SU-DHL-6 (cell line): Measurements from ENCODE around the gene S100A9.

Source experiments
- CTCF ChIP-seq: fragments of 200-600 bp; sonication (generic); IDR thresholded peaks from one replicate; pipeline ENCODE4 v1.5.1; 2017; ENCODE audit warnings: antibody characterized with exemption, mild to moderate bottlenecking, low read length, moderate library complexity; ENCODE audit not compliant: insufficient read depth, poor library complexity, severe bottlenecking
- EZH2phosphoT487 ChIP-seq: fragments of 200-600 bp; sonication (generic), shearing (Covaris generic); conservative IDR thresholded peaks from 2 replicates; pipeline ENCODE4 v1.6.1; 2018; ENCODE audit warnings: mild to moderate bottlenecking, antibody characterized with exemption, low read length, moderate library complexity, mixed read lengths

- TF ChIP-seq CTCF (no peak), EZH2phosphoT487 (no peak)
Measured at GRCh38 chr1:153367090-153367489, 9.4 kb downstream of the S100A9 start.
